ENCODE results near the gene DDX50.

The DDX50 gene

DNA sequence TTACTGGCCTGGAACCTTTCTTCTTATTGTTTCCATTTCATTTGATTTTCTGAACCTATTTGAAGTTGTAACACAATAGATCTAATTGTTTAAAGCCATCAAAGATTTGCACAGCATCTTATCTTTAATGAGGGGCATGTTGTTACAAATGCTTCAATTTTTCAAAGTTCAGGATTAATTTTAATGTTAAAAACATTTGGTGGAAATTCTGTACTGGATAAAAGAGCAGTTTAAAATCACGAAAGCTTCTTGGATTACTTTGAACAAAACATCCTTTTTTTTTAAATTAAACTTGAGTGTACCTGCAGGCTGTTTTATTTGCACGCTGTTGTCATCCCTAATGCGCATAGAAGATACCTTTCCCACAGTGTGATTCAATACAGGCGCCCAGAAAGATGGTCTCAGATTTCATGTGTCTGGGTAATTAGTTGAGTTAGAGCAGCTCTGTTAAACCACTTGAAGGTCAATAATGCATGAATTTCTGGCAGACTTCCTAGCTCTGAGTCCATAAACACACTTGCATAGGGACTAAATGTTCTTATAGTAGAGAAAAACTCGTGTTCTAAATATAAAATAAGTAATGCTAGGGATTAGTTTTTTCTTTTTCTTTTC, 29.3 kb upstream of the DDX50 start:
- Histone ChIP-seq H3K27me3 (no peaks in the 10 kb centered on the region), H3K9me3 (peaks cover 22% of the 10 kb centered on the region), H3K9ac (no peak overlapping the region), H3K4me2 (no peak overlapping the region), H3K36me3 (0 out of 2 replicates have a peak, but pooled peaks cover 6% of the 10 kb centered on the region), H3K4me3 (no peak overlapping the region), H4K20me1 (no peaks in the 10 kb centered on the region), H3K4me1 (no peaks in the 10 kb centered on the region), H3K27ac (no peak overlapping the region)
- no peak for TF ChIP-seq Cebpa-rat (IDR thresholded peaks at IDR 0.05)

- no peak overlapping the region for H3K4me3 ChIP-seq
- H3K9ac ChIP-seq: no peak overlapping the region
- H3K27me3 ChIP-seq: no peaks in the 10 kb centered on the region
- no peak overlapping the region for H3K27ac ChIP-seq
- H4K20me1 ChIP-seq: no peaks in the 10 kb centered on the region
- no peaks in the 10 kb centered on the region for H3K9me3 ChIP-seq
- no peaks in the 10 kb centered on the region for H3K4me1 ChIP-seq
- no peak for TF ChIP-seq Cebpa-rat (IDR thresholded peaks at IDR 0.05)
- H3K4me2 ChIP-seq: no peak overlapping the region
- no peaks in the 10 kb centered on the region for H3K36me3 ChIP-seq
Observed at GRCh38 chr10:68876246-68877138, 24.6 kb upstream of the DDX50 start.

DNA sequence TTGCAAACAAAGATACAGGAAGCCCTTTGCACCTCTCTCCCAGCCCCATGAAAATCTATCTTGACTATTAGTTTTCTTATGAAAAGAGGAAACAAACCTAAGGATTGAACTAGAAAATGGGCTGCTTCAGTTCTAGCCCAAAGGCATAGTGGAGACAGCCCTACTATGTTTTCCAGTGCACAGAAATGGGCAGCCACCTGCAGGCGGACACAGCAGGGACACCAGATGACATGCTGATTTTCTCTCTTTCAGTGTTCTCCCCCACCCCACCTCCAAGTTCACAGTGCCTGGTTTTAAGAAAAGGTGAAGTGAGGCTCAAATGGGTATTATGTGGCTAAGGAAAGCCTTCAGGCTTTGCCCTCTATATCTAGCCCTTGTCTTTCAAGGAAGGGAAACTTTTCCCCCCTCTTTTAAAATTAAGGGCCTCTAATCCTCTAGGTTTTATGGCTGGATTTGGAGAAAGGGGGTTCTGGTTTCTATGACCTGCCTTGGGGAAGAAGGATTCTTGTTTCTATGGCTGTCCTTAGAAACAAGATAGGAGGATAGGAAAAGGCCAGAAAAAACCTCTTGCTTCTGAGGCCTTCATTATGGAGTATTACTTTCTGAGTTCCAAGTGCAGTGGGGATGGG, 23.5 kb upstream of the DDX50 start:
- no peak for TF ChIP-seq Cebpa-rat (IDR thresholded peaks at IDR 0.05)
- no peak overlapping the region for H3K4me3 ChIP-seq
- H3K9me3 ChIP-seq: no peaks in the 10 kb centered on the region
- H3K4me1 ChIP-seq: no peaks in the 10 kb centered on the region
- H4K20me1 ChIP-seq: no peaks in the 10 kb centered on the region
- H3K27me3 ChIP-seq: no peaks in the 10 kb centered on the region
- H3K27ac ChIP-seq: no peak overlapping the region
- H3K4me2 ChIP-seq: no peak overlapping the region
- H3K36me3 ChIP-seq: no peaks in the 10 kb centered on the region
- H3K9ac ChIP-seq: no peak overlapping the region

GRCh38 chr10:68878496-68878895, 22.6 kb upstream of the DDX50 start:
- Histone ChIP-seq H3K4me1 (no peaks in the 10 kb centered on the region), H3K4me2 (no peak overlapping the region), H3K9ac (no peak overlapping the region), H3K27me3 (no peaks in the 10 kb centered on the region), H3K36me3 (no peaks in the 10 kb centered on the region), H3K4me3 (no peak overlapping the region), H4K20me1 (no peaks in the 10 kb centered on the region), H3K9me3 (no peaks in the 10 kb centered on the region), H3K27ac (no peak overlapping the region)
- no peak for TF ChIP-seq Cebpa-rat (IDR thresholded peaks at IDR 0.05)

GRCh38 chr10:68879628-68880027, 21.5 kb upstream of the DDX50 start:
- Histone ChIP-seq H3K36me3 (no peaks in the 10 kb centered on the region), H3K9me3 (no peaks in the 10 kb centered on the region), H3K27me3 (no peaks in the 10 kb centered on the region), H4K20me1 (no peaks in the 10 kb centered on the region), H3K27ac (no peak overlapping the region), H3K9ac (no peak overlapping the region), H3K4me3 (no peak overlapping the region), H3K4me1 (no peaks in the 10 kb centered on the region), H3K4me2 (no peak overlapping the region)
- TF ChIP-seq Cebpa-rat (IDR thresholded peaks at IDR 0.05): no peak

DNA sequence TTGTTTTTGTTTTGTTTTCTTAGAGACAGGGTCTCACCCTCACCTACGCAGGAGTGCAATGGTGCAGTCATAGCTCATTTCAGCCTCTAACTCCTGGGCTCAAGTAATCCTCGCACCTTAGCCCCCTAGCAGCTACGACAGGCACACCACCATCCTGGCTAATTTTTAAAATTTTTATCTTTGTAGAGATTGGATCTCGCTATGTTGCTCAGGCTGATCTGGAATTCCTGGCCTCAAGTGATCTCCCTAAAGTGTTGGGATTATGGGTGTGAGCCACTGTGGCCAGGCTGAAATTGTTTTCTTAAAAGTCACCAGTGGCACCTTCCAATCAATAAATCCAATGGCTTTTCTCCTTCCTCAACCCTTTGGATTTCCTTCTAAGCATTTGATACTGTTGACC, 20.9 kb upstream of the DDX50 start:
- Histone ChIP-seq H3K4me3 (no peak overlapping the region), H3K9me3 (no peaks in the 10 kb centered on the region), H3K4me2 (no peak overlapping the region), H3K4me1 (no peaks in the 10 kb centered on the region), H4K20me1 (no peaks in the 10 kb centered on the region), H3K9ac (no peak overlapping the region), H3K36me3 (no peaks in the 10 kb centered on the region; the same call in 1 of the 2 replicates), H3K27me3 (no peaks in the 10 kb centered on the region), H3K27ac (no peak overlapping the region)
- TF ChIP-seq Cebpa-rat (IDR thresholded peaks at IDR 0.05): no peak

DNA sequence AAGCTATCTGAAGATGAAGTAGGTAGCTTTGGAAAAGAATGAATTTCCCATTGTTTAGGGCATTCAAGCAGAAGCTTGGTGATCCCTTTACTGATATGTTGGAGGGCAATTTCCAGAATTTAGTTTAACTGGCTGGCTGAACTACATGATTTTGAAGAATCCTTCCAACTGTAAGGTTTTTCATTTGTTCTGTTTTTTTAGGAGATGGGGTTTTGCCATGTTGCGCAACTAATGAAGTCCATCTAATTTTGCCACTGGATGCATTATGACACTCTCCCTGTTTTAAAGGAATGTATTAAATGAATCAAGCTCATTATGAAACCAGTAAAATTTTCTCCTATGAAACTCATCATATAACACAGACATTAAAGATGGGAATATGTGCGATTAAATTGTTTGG, 6.1 kb upstream of the DDX50 start:
- no peak overlapping the region for H3K27ac ChIP-seq
- peak; percentile 68; the same call in 1 of the 2 replicates for TF ChIP-seq Cebpa-rat (IDR thresholded peaks at IDR 0.05)
- H4K20me1 ChIP-seq: no peaks in the 10 kb centered on the region
- peaks cover 2% of the 10 kb centered on the region; the same call in 1 of the 2 replicates for H3K4me1 ChIP-seq
- H3K4me3 ChIP-seq: no peak overlapping the region
- no peak overlapping the region for H3K4me2 ChIP-seq
- H3K9ac ChIP-seq: no peak overlapping the region
- H3K27me3 ChIP-seq: no peaks in the 10 kb centered on the region
- H3K36me3 ChIP-seq: no peaks in the 10 kb centered on the region
- H3K9me3 ChIP-seq: no peaks in the 10 kb centered on the region

DNA sequence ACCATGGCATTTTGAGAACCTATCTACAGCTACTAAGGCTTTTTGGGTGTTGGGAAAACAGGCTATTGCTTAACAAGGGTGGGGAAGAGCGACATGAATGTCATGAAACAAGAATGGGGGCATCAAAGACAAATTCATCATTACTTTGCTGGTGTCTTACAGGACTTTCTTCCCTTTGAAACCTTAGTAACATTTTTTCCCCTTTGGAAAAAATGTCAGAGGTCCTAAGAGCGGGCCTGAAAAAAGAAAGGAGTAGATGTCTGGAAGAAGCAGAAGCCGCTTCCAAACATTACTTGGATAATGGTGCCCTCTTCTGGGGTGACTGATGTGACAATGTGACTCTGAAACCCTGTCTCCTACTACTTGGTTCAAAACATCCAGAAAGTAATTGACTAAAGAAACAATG, 3.8 kb upstream of the DDX50 start:
- no peak overlapping the region for H3K4me2 ChIP-seq
- TF ChIP-seq Cebpa-rat (IDR thresholded peaks at IDR 0.05): no peak
- H3K9ac ChIP-seq: no peak overlapping the region
- H3K4me1 ChIP-seq: peaks cover 15% of the 10 kb centered on the region
- peaks cover 8% of the 10 kb centered on the region; the same call in 1 of the 2 replicates for H4K20me1 ChIP-seq
- no peaks in the 10 kb centered on the region for H3K36me3 ChIP-seq
- no peak overlapping the region for H3K4me3 ChIP-seq
- H3K9me3 ChIP-seq: no peaks in the 10 kb centered on the region
- no peak overlapping the region for H3K27ac ChIP-seq
- no peaks in the 10 kb centered on the region for H3K27me3 ChIP-seq

- no peak for TF ChIP-seq Cebpa-rat (IDR thresholded peaks at IDR 0.05)
- Histone ChIP-seq H3K4me1 (peaks cover 24% of the 10 kb centered on the region), H3K36me3 (0 out of 2 replicates have a peak, but pooled peaks cover under 1% of the 10 kb centered on the region), H3K4me2 (no peak overlapping the region), H3K9me3 (no peaks in the 10 kb centered on the region), H3K27ac (no peak overlapping the region), H3K9ac (no peak overlapping the region), H3K27me3 (no peaks in the 10 kb centered on the region), H3K4me3 (no peak overlapping the region), H4K20me1 (peaks cover 14% of the 10 kb centered on the region; the same call in 1 of the 2 replicates)
Observed at GRCh38 chr10:68899186-68899745, 1.8 kb upstream of the DDX50 start.

Measured in BLaER1 (cell line).